IMR-90 (cell line): ENCODE results near the gene MTM1. TPM values are rescaled to one million over a fixed set of nuclear protein-coding genes. Genes with fewer than 3 reads are reported as not detected.

Source experiments
- polyA plus RNA-seq, 3 experiments: library from polyadenylated mRNA; depleted of rRNA; stranded (reverse); fragments of >200 nt; gene quantifications; 2 replicates each; pipeline ENCODE4 v1.2.3, GENCODE V29; 2012; ENCODE audit warnings: low replicate concordance in 1 of 3
- total RNA-seq: library from RNA; depleted of rRNA; stranded (reverse); fragments of >200 nt; gene quantifications from 2 replicates; pipeline ENCODE4 v1.2.3, GENCODE V29; 2012; rRNA removed

Gene MTM1
- total and polyA plus RNA-seq, 2 of the 4 experiments (the other 2 are of a cell fraction) = 3.8 to 5.6 TPM

Other genes starting within 250 kb of the MTM1 start
- 1.4 TPM in 2 replicates for gene MAMLD1, start 205.3 kb upstream of the MTM1 start, total RNA-seq
- 10.6 and 11.0 TPM in 2 replicates for gene MAMLD1, start 205.3 kb upstream of the MTM1 start, polyA plus RNA-seq (2012; rRNA removed)
- 19.0 and 22.8 TPM in 2 replicates for gene MTMR1, start 124.8 kb downstream of the MTM1 start, total RNA-seq
- 24.2 and 28.8 TPM in 2 replicates for gene MTMR1, start 124.8 kb downstream of the MTM1 start, polyA plus RNA-seq (2012; rRNA removed)